Neural progenitor cell (in vitro differentiated cells): ENCODE measurements around the gene TMEM145. TPM values are rescaled to one million over a fixed set of nuclear protein-coding genes. Genes with fewer than 3 reads are reported as not detected.

Experiments
- DNase-seq: peaks from one replicate; pipeline ENCODE4 v3.0.0-alpha.2; 2016; ENCODE audit warnings: low spot score
- H2AFZ ChIP-seq: fragments of 200-600 bp; sonication (generic); replicated peaks from 2 replicates; pipeline ENCODE4 v1.6.1; 2016; ENCODE audit warnings: antibody characterized with exemption
- H3F3A ChIP-seq: fragments of 200-600 bp; sonication (generic); 2 replicates; pipeline ENCODE4 v1.6.1; 2016; ENCODE audit warnings: antibody characterized with exemption, low read depth
- H3K27ac ChIP-seq: fragments of 200-600 bp; sonication (generic); 2 replicates; pipeline ENCODE4 v1.5.1; 2016; ENCODE audit warnings: mild to moderate bottlenecking
- H3K27me3 ChIP-seq: fragments of 200-600 bp; sonication (generic); 2 replicates; pipeline ENCODE4 v1.6.1; 2016; ENCODE audit warnings: mild to moderate bottlenecking, moderate library complexity
- H3K36me3 ChIP-seq: fragments of 200-600 bp; sonication (generic); 2 replicates; pipeline ENCODE4 v1.5.1; 2016
- H3K4me1 ChIP-seq: fragments of 200-600 bp; sonication (generic); 2 replicates; pipeline ENCODE4 v1.6.1; 2016; ENCODE audit warnings: mixed run types
- H3K4me2 ChIP-seq: fragments of 200-600 bp; sonication (generic); 2 replicates; pipeline ENCODE4 v1.6.1; 2016
- H3K4me3 ChIP-seq: fragments of 200-600 bp; sonication (generic); 2 replicates; pipeline ENCODE4 v1.5.1; 2016
- H3K79me2 ChIP-seq: fragments of 200-600 bp; sonication (generic); 2 replicates; pipeline ENCODE4 v1.6.1; 2016; ENCODE audit warnings: low read depth
- H3K9ac ChIP-seq: fragments of 200-600 bp; sonication (generic); 2 replicates; pipeline ENCODE4 v1.6.1; 2016
- H3K9me3 ChIP-seq: fragments of 200-600 bp; sonication (generic); 2 replicates; pipeline ENCODE4 v1.5.1; 2016; ENCODE audit warnings: low read depth
- H4K20me1 ChIP-seq: fragments of 200-600 bp; sonication (generic); 2 replicates; pipeline ENCODE4 v1.6.1; 2016; ENCODE audit warnings: low read depth
- H3K27ac Mint-ChIP-seq: 3 replicates; pipeline ENCODE4 v1.8.0; 2021; ENCODE audit warnings: mixed read lengths
- H3K27me3 Mint-ChIP-seq: 2 replicates; pipeline ENCODE4 v1.8.0; 2022; ENCODE audit warnings: low read depth, mild to moderate bottlenecking, inconsistent platforms, moderate library complexity, mixed read lengths; ENCODE audit not compliant: insufficient read depth
- H3K36me3 Mint-ChIP-seq: 3 replicates; pipeline ENCODE4 v1.8.0; 2021; ENCODE audit warnings: mixed read lengths
- H3K4me1 Mint-ChIP-seq: 3 replicates; pipeline ENCODE4 v1.8.0; 2021; ENCODE audit warnings: mixed read lengths
- H3K4me3 Mint-ChIP-seq: 3 replicates; pipeline ENCODE4 v1.8.0; 2021; ENCODE audit warnings: mild to moderate bottlenecking, moderate library complexity, mixed read lengths
- H3K9me3 Mint-ChIP-seq: 3 replicates; pipeline ENCODE4 v1.8.0; 2020; ENCODE audit warnings: mixed read lengths
- CTCF ChIP-seq: fragments of 200-600 bp; sonication (generic); IDR thresholded peaks from 2 replicates; pipeline ENCODE4 v1.5.1; 2017; ENCODE audit warnings: antibody characterized with exemption, mild to moderate bottlenecking
- EZH2 ChIP-seq: fragments of 200-600 bp; sonication (generic); IDR thresholded peaks from 2 replicates; pipeline ENCODE4 v1.6.1; 2017; ENCODE audit warnings: antibody characterized with exemption, mild to moderate bottlenecking, moderate library complexity
- EZH2phosphoT487 ChIP-seq: fragments of 200-600 bp; sonication (generic); IDR thresholded peaks from 2 replicates; pipeline ENCODE4 v1.6.1; 2017; ENCODE audit warnings: antibody characterized with exemption
- total RNA-seq: library from RNA; depleted of rRNA; stranded (reverse); fragments of >200 nt; gene quantifications from 2 replicates; pipeline ENCODE4 v1.2.3, GENCODE V29; 2015; ENCODE audit warnings: low replicate concordance

Gene TMEM145
- total RNA-seq, 1 donor from 2014 or later: 6.6 TPM

- no peaks in the 10 kb centered on the region for H3K9me3 Mint-ChIP-seq
- Histone ChIP-seq H3K79me2 (no peaks in the 10 kb centered on the region), H4K20me1 (no peaks in the 10 kb centered on the region), H3K27me3 (no peaks in the 10 kb centered on the region), H3K4me1 (no peaks in the 10 kb centered on the region), H3K36me3 (no peaks in the 10 kb centered on the region), H2AFZ (no peak overlapping the region), H3K9ac (no peak overlapping the region), H3K4me2 (no peak overlapping the region), H3F3A (no peaks in the 10 kb centered on the region), H3K27ac (no peak overlapping the region), H3K4me3 (no peak overlapping the region), H3K9me3 (no peaks in the 10 kb centered on the region)
- peak overlapping the region; percentile 69 for H3K4me3 Mint-ChIP-seq
- no peaks in the 10 kb centered on the region for H3K4me1 Mint-ChIP-seq
- H3K27ac Mint-ChIP-seq: peak overlapping the region; percentile 95
- peaks cover 29% of the 10 kb centered on the region for H3K36me3 Mint-ChIP-seq
- DNase-seq: peak; percentile 52
- TF ChIP-seq CTCF (peak; percentile 52), EZH2phosphoT487 (no peak)
- H3K27me3 Mint-ChIP-seq: peaks cover 10% of the 10 kb centered on the region
Observed at GRCh38 chr19:42343344-42344110, 30.4 kb downstream of the TMEM145 start.

- H3K4me3 Mint-ChIP-seq: no peak overlapping the region
Observed at GRCh38 chr19:42344336-42344893, 31.3 kb downstream of the TMEM145 start.

GRCh38 chr19:42345191-42345812 is 32.2 kb downstream of the TMEM145 start:
- H3K27me3 ChIP-seq: no peaks in the 10 kb centered on the region
- Mint-ChIP-seq H3K4me3 (no peak overlapping the region), H3K36me3 (peaks cover 31% of the 10 kb centered on the region), H3K9me3 (no peaks in the 10 kb centered on the region), H3K27me3 (peaks cover 12% of the 10 kb centered on the region), H3K4me1 (peaks cover 3% of the 10 kb centered on the region), H3K27ac (no peak overlapping the region)
- DNase-seq: no peak
- no peaks in the 10 kb centered on the region for H3K4me1 ChIP-seq
- H3K79me2 ChIP-seq: no peaks in the 10 kb centered on the region
- H3K4me3 ChIP-seq: no peak overlapping the region
- no peak for TF ChIP-seq EZH2phosphoT487
- TF ChIP-seq CTCF: no peak
- no peak for TF ChIP-seq EZH2
- no peak overlapping the region for H2AFZ ChIP-seq
- H3K9me3 ChIP-seq: no peaks in the 10 kb centered on the region
- H3K27ac ChIP-seq: no peak overlapping the region
- no peaks in the 10 kb centered on the region for H3F3A ChIP-seq
- no peaks in the 10 kb centered on the region for H4K20me1 ChIP-seq
- H3K4me2 ChIP-seq: no peak overlapping the region
- H3K36me3 ChIP-seq: no peaks in the 10 kb centered on the region
- no peak overlapping the region for H3K9ac ChIP-seq

More at GRCh38 chr19:42344336-42344893, 31.3 kb downstream of the TMEM145 start:
- Mint-ChIP-seq H3K4me1 (no peaks in the 10 kb centered on the region), H3K27ac (peak overlapping the region; percentile 95), H3K27me3 (peaks cover 10% of the 10 kb centered on the region), H3K9me3 (no peaks in the 10 kb centered on the region), H3K36me3 (peaks cover 28% of the 10 kb centered on the region)
- Histone ChIP-seq H2AFZ (no peak overlapping the region), H3K36me3 (no peaks in the 10 kb centered on the region), H3K4me3 (no peak overlapping the region), H3K9me3 (no peaks in the 10 kb centered on the region), H3K27ac (no peak overlapping the region), H3K4me2 (no peak overlapping the region), H3K4me1 (no peaks in the 10 kb centered on the region), H4K20me1 (no peaks in the 10 kb centered on the region), H3K27me3 (no peaks in the 10 kb centered on the region), H3F3A (no peaks in the 10 kb centered on the region), H3K9ac (no peak overlapping the region), H3K79me2 (no peaks in the 10 kb centered on the region)
- TF ChIP-seq CTCF (no peak), EZH2phosphoT487 (no peak), EZH2 (no peak)
- DNase-seq: no peak
